Measurements from ENCODE around the gene TVP23B.
"Not testable (repeated sequence)": the region's sequence is repeated elsewhere in the genome, so short reads cannot be mapped to it uniquely, and the experiment has no call there.

TVP23B gene

GRCh38 chr17:18780991-18781718, at the start of gene TVP23B:
Gene TVP23B (plus strand): TSS chr17:18781183. CDS start chr17:18781294, 111 bp downstream.
- peak; percentile 96 for DNase-seq (ENCODE audit: low read depth)

- DNase-seq (ENCODE audit: low read depth), result not testable (repeated sequence)
Measured at GRCh38 chr17:18732438-18732837, 48.5 kb upstream of the TVP23B start.

GRCh38 chr17:18733350-18733749, 47.6 kb upstream of the TVP23B start:
- not testable (repeated sequence) for DNase-seq (ENCODE audit: low read depth)

- DNase-seq (ENCODE audit: low read depth), result not testable (repeated sequence)
Measured at GRCh38 chr17:18739616-18740391, 41.2 kb upstream of the TVP23B start.

GRCh38 chr17:18741228-18741627, 39.8 kb upstream of the TVP23B start:
- DNase-seq (ENCODE audit: low read depth), result not testable (repeated sequence)

- not testable (repeated sequence) for DNase-seq (ENCODE audit: low read depth)
Measured at GRCh38 chr17:18743699-18744421, 37.1 kb upstream of the TVP23B start, which contains the start of gene FBXW10. Gene FBXW10 (plus strand): TSS chr17:18744054. CDS start chr17:18744245, 191 bp downstream.

GRCh38 chr17:18744726-18745125, 36.3 kb upstream of the TVP23B start:
- not testable (repeated sequence) for DNase-seq (ENCODE audit: low read depth)

- DNase-seq (ENCODE audit: low read depth), result not testable (repeated sequence)
Measured at GRCh38 chr17:18746551-18746950, 34.4 kb upstream of the TVP23B start.

- DNase-seq (ENCODE audit: low read depth), result not testable (repeated sequence)
Measured at GRCh38 chr17:18747501-18747900, 33.5 kb upstream of the TVP23B start.

- not testable (repeated sequence) for DNase-seq (ENCODE audit: low read depth)
Measured at GRCh38 chr17:18750242-18750641, 30.7 kb upstream of the TVP23B start.

GRCh38 chr17:18753829-18754409, 27.1 kb upstream of the TVP23B start:
- DNase-seq (ENCODE audit: low read depth), result not testable (repeated sequence)

GRCh38 chr17:18755969-18756368, 25.0 kb upstream of the TVP23B start:
- not testable (repeated sequence) for DNase-seq (ENCODE audit: low read depth)

- not testable (repeated sequence) for DNase-seq (ENCODE audit: low read depth)
Measured at GRCh38 chr17:18757368-18758044, 23.5 kb upstream of the TVP23B start.

- DNase-seq (ENCODE audit: low read depth), result not testable (repeated sequence)
Measured at GRCh38 chr17:18758344-18758743, 22.6 kb upstream of the TVP23B start.

- not testable (repeated sequence) for DNase-seq (ENCODE audit: low read depth)
Measured at GRCh38 chr17:18760221-18760620, 20.8 kb upstream of the TVP23B start.

GRCh38 chr17:18770572-18770971, 10.4 kb upstream of the TVP23B start:
- not testable (repeated sequence) for DNase-seq (ENCODE audit: low read depth)

GRCh38 chr17:18771066-18771465, 9.9 kb upstream of the TVP23B start:
- DNase-seq (ENCODE audit: low read depth), result not testable (repeated sequence)

GRCh38 chr17:18772471-18772870, 8.5 kb upstream of the TVP23B start:
- no peak for DNase-seq (ENCODE audit: low read depth)

GRCh38 chr17:18781805-18782204, 822 bp downstream of the TVP23B start:
- DNase-seq (ENCODE audit: low read depth), result not testable (repeated sequence)

- DNase-seq (ENCODE audit: low read depth), result not testable (repeated sequence)
Measured at GRCh38 chr17:18785933-18786332, 5.0 kb downstream of the TVP23B start.

GRCh38 chr17:18786890-18787289, 5.9 kb downstream of the TVP23B start:
- DNase-seq (ENCODE audit: low read depth), result not testable (repeated sequence)

Data from stimulated activated CD8-positive, alpha-beta memory T cell treated with anti-CD3 and anti-CD28 coated beads, Interleukin-12 subunit alpha, Interleukin-12 subunit beta, amount 100 ng/mL, for 4 hours (primary cell).